Islet precursor cell (in vitro differentiated cells): ENCODE results near the gene CEP85.

Source experiments
- DNase-seq: peaks from one replicate; pipeline ENCODE4 v3.0.0-alpha.2; 2018

The CEP85 gene, protein sequence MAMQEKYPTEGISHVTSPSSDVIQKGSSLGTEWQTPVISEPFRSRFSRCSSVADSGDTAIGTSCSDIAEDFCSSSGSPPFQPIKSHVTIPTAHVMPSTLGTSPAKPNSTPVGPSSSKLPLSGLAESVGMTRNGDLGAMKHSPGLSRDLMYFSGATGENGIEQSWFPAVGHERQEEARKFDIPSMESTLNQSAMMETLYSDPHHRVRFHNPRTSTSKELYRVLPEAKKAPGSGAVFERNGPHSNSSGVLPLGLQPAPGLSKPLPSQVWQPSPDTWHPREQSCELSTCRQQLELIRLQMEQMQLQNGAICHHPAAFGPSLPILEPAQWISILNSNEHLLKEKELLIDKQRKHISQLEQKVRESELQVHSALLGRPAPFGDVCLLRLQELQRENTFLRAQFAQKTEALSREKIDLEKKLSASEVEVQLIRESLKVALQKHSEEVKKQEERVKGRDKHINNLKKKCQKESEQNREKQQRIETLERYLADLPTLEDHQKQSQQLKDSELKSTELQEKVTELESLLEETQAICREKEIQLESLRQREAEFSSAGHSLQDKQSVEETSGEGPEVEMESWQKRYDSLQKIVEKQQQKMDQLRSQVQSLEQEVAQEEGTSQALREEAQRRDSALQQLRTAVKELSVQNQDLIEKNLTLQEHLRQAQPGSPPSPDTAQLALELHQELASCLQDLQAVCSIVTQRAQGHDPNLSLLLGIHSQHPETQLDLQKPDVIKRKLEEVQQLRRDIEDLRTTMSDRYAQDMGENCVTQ

DNA sequence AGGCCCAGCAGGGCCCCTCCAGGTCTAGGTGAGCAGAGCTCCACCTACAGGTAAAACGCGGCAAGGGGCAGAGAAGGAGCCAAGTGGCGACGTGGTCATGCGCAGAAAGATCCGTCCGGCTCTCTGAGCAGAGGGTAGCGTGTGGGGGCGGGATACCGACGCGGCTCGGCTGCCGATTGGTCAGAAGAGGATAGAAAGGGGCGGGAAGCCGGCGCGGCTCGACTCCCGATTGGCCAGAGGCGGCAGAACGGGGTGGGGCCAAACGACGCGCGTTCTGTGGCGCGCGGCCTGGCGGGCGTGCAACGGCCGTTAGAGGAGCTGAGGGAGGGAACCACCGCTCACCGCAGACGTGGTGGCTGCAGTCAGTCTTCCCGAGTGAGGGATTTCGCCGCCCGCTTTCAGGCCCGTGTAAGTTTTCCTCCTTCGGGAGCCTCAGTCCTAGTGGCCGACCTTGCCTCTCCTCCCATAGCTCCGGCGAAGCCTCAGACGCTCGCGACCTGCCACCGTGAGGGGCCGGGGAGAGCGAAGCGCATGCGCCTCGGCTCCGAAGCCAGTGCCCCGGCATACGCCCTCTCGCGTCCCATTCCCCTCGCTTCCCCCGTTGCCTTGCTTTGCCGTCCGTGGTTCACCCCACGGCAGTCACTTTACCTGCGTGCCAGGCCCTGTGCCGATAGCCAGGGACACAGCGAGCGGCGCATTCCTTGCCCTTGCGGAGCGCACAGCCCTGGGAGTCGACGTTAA lies at the start of gene CEP85:
TSS of gene CEP85 (plus strand) at position 298 of the 741 bp plus-strand sequence. CDS start 5,584 bp downstream, outside the sequence.
- DNase-seq: peak; percentile 99

GRCh38 chr1:26184883-26185282 lies 49.1 kb upstream of the CEP85 start:
- DNase-seq: no peak

DNA sequence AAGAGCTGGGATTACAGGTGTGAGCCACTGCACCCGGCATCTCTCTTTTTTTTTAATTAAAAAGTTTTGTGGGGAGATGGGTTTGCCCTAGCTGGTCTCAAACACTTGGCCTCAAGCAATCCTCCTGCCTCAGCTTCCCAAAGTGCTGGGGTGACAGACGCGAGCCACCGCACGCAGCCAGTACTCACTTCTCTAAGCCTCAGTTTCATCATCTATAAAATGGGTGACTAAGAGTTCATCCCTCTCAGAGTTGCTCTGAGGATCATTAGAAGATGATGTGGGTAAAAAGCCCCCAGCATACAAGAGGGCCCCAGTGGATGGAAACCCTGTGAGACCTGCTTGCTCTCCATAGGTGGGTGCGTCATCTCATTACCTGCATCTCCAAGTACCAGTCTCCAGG lies 46.1 kb upstream of the CEP85 start:
- DNase-seq: no peak

- peak; percentile 37 for DNase-seq
These were observed 45.5 kb upstream of the CEP85 start for GRCh38 chr1:26188477-26188876.

GRCh38 chr1:26189331-26189730 lies 44.7 kb upstream of the CEP85 start:
- no peak for DNase-seq

GRCh38 chr1:26189751-26190275 lies 44.2 kb upstream of the CEP85 start:
- no peak for DNase-seq

- DNase-seq: peak; percentile 96
These were observed 43.5 kb upstream of the CEP85 start, which contains the start of gene CATSPER4 for GRCh38 chr1:26190373-26190987. Gene CATSPER4 (plus strand): TSS chr1:26190602. CDS start chr1:26190628, 26 bp downstream.

DNA sequence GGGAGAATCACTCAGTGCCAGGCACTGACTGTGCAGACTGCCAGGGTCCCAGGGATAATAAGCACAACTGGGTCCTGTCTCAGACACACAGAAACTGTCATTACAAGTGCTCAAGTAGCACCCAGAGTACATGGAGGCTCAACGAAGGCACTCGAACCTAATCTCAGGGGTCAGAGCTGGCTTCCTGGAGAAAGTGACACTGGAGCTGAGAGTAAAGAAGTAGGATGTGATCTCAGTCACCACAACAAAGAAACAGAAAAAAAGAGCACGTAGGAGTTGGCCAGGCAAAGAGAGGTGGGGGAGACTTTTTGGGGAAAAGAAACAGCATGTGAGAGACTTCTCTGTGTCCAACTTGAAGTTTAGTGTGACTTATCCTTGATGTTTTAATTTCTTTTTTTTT lies 42.3 kb upstream of the CEP85 start:
- DNase-seq: no peak

DNA sequence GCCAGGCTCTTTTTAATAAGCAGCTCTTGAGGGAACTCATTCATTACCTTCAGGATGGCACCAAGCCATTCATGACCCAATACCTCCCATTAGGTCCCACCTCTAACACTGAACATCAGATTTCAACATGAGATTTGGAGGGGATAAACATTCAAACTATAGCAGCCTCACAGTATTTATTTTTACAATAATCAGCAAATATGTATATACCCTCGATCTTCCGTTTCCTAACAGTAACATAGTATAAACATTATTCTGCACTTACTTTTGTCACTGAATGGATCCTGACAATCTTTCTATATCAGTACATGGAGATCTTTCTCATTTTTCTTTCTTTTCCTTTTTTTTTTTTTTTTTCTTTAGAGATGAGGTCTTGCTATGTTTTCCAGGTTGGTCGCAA lies 38.2 kb upstream of the CEP85 start:
- no peak for DNase-seq

DNA sequence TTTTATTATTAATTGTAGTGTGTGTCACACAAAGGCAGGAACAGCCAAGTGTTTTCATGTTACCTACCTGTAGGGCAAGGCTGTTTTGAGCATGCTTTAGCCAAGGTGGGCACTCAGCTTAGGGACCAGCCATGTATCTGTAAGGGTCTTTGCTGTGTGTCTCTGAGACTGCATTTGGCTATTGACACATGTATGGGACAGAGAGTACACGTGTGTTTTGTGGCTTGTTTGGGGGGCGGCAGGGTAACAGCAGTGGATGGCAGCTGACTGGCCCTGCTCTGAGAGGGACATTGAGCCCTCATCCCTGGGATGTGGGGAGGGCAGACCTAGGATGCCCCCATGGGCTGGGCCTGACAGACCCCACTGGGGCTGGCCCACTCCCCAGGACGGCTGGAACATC lies 36.7 kb upstream of the CEP85 start:
- DNase-seq: no peak

DNA sequence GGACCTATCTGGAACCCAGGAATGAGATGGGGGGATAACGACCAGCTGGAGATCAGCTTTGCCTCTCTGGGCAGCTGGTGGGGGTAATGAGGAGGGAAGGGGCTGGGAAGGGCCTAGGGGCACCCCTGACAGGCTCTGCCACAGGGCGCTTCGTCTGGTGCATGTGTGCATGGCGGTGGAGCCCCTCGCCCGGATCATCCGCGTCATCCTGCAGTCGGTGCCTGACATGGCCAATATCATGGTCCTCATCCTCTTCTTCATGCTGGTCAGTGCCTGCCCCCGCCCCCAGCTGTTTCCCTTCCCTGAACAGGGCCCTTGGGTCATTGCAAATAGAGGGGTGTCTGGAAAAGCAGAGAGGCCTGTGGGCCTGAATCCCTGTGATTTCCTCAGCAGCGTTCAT lies 36.2 kb upstream of the CEP85 start:
- DNase-seq: no peak

- no peak for DNase-seq
These were observed 33.6 kb upstream of the CEP85 start for GRCh38 chr1:26200413-26200812.

- no peak for DNase-seq
These were observed 30.2 kb upstream of the CEP85 start for GRCh38 chr1:26203642-26204318.

GRCh38 chr1:26210147-26210870 lies 23.7 kb upstream of the CEP85 start:
- DNase-seq: no peak

DNA sequence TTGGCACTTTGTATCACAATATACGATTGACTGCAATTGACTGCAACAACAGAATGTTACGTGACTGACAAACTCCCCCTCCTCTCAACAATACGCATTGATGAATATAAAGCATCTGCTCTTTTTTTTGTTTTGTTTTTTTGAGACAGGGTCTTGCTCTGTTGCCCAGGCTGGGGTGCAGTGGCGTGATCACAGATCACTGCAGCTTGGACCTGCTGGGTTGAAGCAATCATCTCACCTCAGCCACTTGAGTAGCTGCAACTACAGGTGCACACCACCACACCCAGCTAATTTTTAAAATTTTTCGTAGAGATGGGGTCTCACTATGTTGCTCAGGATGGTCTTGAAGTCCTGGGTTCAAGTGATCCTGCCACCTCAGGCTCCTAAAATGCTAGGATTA lies 21.3 kb upstream of the CEP85 start:
- DNase-seq: no peak

- no peak for DNase-seq
These were observed 20.6 kb upstream of the CEP85 start for GRCh38 chr1:26213335-26213905.

GRCh38 chr1:26215246-26215645 lies 18.8 kb upstream of the CEP85 start:
- DNase-seq: no peak

DNA sequence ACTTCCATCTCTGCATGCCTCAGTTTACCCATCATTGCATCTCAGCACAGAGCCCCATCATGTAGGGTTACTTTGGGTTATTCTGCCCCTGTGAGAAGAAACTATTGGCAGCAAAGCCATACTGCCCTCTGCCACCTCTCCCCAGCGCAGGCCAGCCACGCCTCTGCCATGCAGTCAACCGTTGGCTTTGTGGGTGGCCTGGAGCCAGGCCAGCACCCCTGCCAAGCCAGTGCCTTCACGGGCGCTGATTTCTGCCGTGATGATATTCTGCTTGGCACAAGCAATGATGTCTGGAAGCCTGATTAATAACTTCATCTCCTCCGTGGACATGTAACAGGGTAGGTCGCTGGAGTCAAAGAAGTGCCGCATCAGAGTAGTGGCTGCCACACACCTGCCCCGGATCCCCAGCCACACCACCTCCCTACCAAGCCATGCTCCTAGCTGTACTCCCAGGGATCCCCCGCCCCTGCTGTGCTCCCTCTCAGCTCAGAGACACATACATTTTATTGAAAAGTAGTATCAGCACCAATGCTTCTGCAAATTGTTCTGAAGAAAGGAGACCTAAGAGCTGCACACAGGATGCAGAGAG lies 15.0 kb upstream of the CEP85 start:
- no peak for DNase-seq

- DNase-seq: no peak
These were observed 13.6 kb upstream of the CEP85 start for GRCh38 chr1:26220199-26220912.

DNA sequence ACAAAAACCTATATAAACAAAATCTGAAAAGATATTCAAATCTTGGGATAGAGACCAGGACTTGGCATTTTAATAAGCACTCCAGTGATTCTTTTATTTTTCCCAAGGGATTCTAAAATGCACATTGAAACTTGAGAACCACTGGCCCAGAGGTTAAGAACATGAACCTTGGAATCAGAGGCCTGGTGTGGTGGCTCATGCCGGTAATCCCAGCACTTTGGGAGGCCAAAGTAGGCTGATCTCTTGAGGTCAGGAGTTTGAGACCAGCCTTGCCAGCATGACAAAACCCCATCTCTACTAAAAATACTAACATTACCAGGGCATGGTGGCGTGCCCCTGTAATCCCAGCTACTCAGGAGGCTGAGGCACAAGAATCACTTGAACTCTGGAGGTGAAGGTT lies 12.9 kb upstream of the CEP85 start:
- no peak for DNase-seq
